ENCODE data around the gene HPGD.

DNA sequence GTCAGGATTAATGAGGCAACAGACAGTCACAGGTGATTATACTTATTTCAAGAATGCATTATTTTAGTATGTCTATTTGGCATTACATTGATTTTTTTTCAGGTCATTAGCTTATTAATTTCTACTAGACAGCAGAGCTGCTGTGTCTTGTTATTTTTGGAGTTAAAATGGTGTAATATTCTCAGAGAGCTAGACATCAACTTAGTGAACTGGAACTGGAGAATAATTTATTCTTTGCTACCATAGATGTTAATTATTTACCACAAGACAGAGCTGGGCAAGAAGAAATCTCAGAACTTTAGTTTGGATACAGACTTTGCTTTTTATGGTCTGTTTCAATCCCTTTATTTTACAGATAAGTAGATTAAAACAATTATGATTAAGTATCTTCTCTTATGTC lies 10.2 kb upstream of the HPGD start:
- TF ChIP-seq POLR2A (IDR thresholded peaks at IDR 0.05; ENCODE audit: low read length) (no peak), GATA1 (IDR thresholded peaks at IDR 0.05; ENCODE audit: low read depth, low read length) (no peak)

Measured in erythroblast (primary cell).